Stomach (tissue), 9 donors: ENCODE results near the gene TESK2. TPM values are rescaled to one million over a fixed set of nuclear protein-coding genes. Genes with fewer than 3 reads are reported as not detected.

Source experiments
- DNase-seq, 2 donors: peaks; one replicate each; pipeline versions ENCODE4 v3.0.0 to v3.0.0-alpha.2; 2013 to 2019
- H3K27ac ChIP-seq, 5 donors: fragments of 200-600 bp in 4 of 5; sonication (generic) in 4 of 5; one replicate each; pipeline ENCODE4 v1.5.1; 2013 to 2019; ENCODE audit warnings: mild to moderate bottlenecking in 1 of 5, moderate library complexity in 1 of 5
- H3K27me3 ChIP-seq, 3 donors: fragments of 200-600 bp; sonication (generic); one replicate each; pipeline ENCODE4 v1.5.1; 2017 to 2019; ENCODE audit warnings: mixed run types in 1 of 3
- H3K36me3 ChIP-seq, 4 donors: fragments of 200-600 bp; sonication (generic); 1 replicate in 3 of 4; 2 replicates in 1 of 4; pipeline ENCODE4 v1.5.1; 2016 to 2019
- H3K4me1 ChIP-seq, 4 donors: fragments of 200-600 bp; sonication (generic); one replicate each; pipeline ENCODE4 v1.5.1; 2016 to 2019
- H3K4me3 ChIP-seq, 4 donors: fragments of 200-600 bp; sonication (generic) in 3 of 4; one replicate each; pipeline ENCODE4 v1.5.1; 2016 to 2019; ENCODE audit warnings: mild to moderate bottlenecking in 1 of 4
- H3K9me3 ChIP-seq, 4 donors: fragments of 200-600 bp; sonication (generic); one replicate each; pipeline ENCODE4 v1.5.1; 2016 to 2019
- EP300 ChIP-seq: sonication (generic); formaldehyde crosslinking; IDR thresholded peaks from one replicate; pipeline ENCODE4 v1.6.1; 2017; ENCODE audit warnings: antibody characterized with exemption
- POLR2A ChIP-seq, 4 donors: fragments of 450-650 bp; IDR thresholded peaks; one replicate each; pipeline ENCODE4 v1.6.1; 2016; ENCODE audit warnings: antibody characterized with exemption in 4 of 4, control low read depth in 2 of 4, mild to moderate bottlenecking in 1 of 4, moderate library complexity in 1 of 4
- POLR2AphosphoS5 ChIP-seq, 3 donors: sonication (generic); formaldehyde crosslinking; IDR thresholded peaks; one replicate each; pipeline ENCODE4 v1.6.1; 2016; ENCODE audit warnings: antibody characterized with exemption in 3 of 3
- WGBS, 5 donors: extraction: QIAGEN DNeasy Blood & Tissue Kit in 3 of 5; methylation state at CpG; one replicate each; pipeline versions ENCODE4 v1.1.5 to v1.1.7; 2013 to 2018; 5-methylcytosine and 5-hydroxymethylcytosine counted together
- intact Hi-C: fragments of 100-400 bp; cut with DNase I; formaldehyde crosslinking; loops from one replicate; pipeline ENCODE4 v1.15.1; 2023; ENCODE audit warnings: low total_unique reads
- polyA plus RNA-seq, 3 donors: library from polyadenylated mRNA; stranded (reverse); fragments of 200-250 nt; gene quantifications; one replicate each; pipeline ENCODE4 v1.2.3, GENCODE V29; 2013
- total RNA-seq, 5 donors: library from RNA; depleted of rRNA; stranded (reverse); fragments of >200 nt; gene quantifications; one replicate each; pipeline versions ENCODE4 v1.1.0 to v1.2.3, GENCODE V29; 2014 to 2016
- TF ChIP-seq, protein P1 (sequence below), 7 experiments: fragments of 450-650 bp in 4 of 7; fragments of 200-600 bp in 3 of 7; sonication (generic) in 3 of 7; IDR thresholded peaks; one replicate each; pipeline ENCODE4 v1.5.1; 2016 to 2019; ENCODE audit warnings: antibody characterized with exemption in 7 of 7, control low read depth in 2 of 7, mild to moderate bottlenecking in 1 of 7
- donor health status: healthy with polysubstance abuse.
- donor health status: Bipolar disorder and iron deficiency.
- donor health status: healthy.

Gene TESK2
- total and polyA plus RNA-seq, 8 donors: 2.8 to 11.2 (median 4.0) TPM; not detected in 1

DNA sequence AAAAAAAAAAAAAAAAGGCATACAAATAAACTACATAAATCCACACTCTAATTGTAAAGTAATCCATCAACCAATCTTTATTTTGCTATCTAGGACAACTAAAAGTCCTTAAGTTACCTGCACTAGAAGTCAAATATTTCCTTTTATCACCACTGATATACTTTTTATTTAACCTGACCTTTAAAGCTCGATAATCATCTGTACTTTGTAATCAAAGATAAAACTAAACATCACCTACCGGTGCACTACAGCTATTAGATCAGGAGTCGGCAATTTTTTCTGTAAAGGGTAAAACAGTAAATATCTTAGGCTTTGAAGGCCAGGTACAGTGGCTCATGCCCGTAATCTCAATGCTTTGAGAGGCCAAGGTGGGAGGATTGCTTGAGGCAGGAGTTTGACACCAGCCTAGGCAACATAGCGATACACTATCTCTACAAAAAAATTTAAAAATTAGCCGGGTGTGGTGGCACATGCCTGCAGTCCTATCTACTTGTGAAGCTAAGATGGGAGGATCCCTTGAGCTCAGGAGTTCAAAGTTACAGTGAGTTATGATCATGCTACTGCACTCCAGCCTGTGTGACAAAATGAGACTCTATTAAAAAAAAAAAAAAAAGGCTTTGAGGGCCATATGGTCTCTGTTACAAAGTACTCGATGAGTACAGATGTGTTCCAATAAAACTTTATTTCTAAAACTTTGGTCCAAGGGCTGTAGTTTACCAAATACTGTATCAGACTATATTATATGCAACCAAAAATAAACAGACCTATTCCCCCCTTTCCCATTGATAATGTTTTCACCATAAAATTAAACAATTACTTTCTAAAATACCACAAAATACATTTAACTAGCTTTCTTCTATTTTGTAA is 47.1 kb downstream of the TESK2 start:
- no peaks in the 10 kb centered on the region for H3K9me3 ChIP-seq
- no peaks in the 10 kb centered on the region for H3K36me3 ChIP-seq
- intact Hi-C loops: no loop called here
- no peaks in the 10 kb centered on the region for H3K27me3 ChIP-seq
- DNase-seq: peak in 1 of 2 donors; percentile 10
- TF ChIP-seq POLR2AphosphoS5 (IDR thresholded peaks at IDR 0.05): no peak
- TF ChIP-seq, protein P1, sequence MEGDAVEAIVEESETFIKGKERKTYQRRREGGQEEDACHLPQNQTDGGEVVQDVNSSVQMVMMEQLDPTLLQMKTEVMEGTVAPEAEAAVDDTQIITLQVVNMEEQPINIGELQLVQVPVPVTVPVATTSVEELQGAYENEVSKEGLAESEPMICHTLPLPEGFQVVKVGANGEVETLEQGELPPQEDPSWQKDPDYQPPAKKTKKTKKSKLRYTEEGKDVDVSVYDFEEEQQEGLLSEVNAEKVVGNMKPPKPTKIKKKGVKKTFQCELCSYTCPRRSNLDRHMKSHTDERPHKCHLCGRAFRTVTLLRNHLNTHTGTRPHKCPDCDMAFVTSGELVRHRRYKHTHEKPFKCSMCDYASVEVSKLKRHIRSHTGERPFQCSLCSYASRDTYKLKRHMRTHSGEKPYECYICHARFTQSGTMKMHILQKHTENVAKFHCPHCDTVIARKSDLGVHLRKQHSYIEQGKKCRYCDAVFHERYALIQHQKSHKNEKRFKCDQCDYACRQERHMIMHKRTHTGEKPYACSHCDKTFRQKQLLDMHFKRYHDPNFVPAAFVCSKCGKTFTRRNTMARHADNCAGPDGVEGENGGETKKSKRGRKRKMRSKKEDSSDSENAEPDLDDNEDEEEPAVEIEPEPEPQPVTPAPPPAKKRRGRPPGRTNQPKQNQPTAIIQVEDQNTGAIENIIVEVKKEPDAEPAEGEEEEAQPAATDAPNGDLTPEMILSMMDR (IDR thresholded peaks at IDR 0.05): peak in 1 of 7 experiments; percentile 7
- no peak for TF ChIP-seq EP300
- no peak overlapping the region for H3K4me3 ChIP-seq
- H3K27ac ChIP-seq: no peak overlapping the region
- 39 to 67% (median 61%) methylated on average over 7 of the region's 7 CpGs for WGBS, 5 donors
- peaks cover 0 to 35% (median 15%) of the 10 kb centered on the region in 4 donors for H3K4me1 ChIP-seq

DNA sequence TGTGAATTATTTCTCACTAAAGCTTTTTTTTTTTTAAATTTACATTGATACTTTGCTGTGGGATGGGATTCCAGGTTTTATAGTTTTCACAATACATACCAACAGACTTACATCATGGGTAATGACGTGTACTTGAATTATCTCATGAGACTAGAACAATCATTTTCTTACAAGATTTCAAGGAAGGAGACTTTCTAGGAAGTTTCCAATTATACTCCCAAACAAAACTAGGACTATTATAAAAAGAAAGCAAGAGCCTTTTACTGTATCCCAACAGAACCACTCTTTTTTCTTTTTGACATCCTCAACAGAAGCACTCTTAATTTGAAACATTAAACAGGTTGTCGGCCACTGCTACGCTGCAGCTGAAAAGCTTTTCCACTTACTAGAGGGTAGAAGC is 48.7 kb downstream of the TESK2 start:
- H3K27me3 ChIP-seq: no peaks in the 10 kb centered on the region
- no peak overlapping the region for H3K4me3 ChIP-seq
- H3K9me3 ChIP-seq: no peaks in the 10 kb centered on the region
- peaks cover 0 to 35% (median 15%) of the 10 kb centered on the region in 4 donors for H3K4me1 ChIP-seq
- intact Hi-C loops: no loop called here
- no peak overlapping the region for H3K27ac ChIP-seq
- WGBS, 5 donors: 59 to 78% (median 66%) methylated on average over 3 of the region's 3 CpGs
- DNase-seq: peak in 1 of 2 donors; percentile 34
- no peak for TF ChIP-seq POLR2A (IDR thresholded peaks at IDR 0.05)
- TF ChIP-seq, protein P1 (IDR thresholded peaks at IDR 0.05): no peak
- TF ChIP-seq POLR2AphosphoS5 (IDR thresholded peaks at IDR 0.05): no peak
- no peak for TF ChIP-seq EP300
- no peaks in the 10 kb centered on the region for H3K36me3 ChIP-seq

DNA sequence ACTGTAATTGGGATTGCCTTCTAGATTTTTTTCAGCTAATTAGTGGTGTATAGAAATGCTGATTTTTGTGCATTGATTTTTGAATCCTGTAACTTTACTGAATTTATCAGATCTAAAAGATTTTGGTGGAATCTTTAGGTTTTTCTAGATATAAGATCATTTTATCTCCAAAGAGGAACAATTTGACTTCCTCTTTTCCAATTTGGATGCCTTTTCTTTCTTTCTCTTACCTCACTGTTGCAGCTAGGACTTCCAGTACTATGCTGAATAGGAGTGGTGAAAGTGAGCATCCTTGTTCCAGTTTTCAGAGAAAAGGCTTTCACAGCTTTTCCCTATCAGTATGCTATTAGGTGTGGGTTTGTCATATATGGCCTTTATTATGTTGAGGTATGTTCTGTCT is 53.6 kb downstream of the TESK2 start:
- H3K9me3 ChIP-seq: no peaks in the 10 kb centered on the region

DNA sequence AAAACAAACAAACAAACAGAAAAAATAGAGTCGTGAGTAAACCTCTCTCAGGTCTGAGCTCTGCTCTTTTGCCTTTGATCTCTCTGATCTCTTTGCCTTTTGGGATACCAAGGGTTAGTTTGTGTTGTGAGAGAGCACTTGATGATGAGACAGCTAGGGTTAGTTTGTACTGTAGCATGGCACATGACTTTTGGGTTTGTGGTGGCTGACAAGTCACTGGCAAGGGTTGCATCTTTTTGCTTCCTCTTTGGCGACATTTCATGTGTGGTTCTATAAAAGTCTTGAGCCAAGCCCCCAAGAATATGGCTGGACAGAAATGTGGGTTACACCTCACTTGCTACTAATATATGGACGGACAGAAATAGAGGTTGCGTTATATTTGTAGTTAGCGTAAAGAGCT is 60.5 kb downstream of the TESK2 start:
- no peak for TF ChIP-seq POLR2A (IDR thresholded peaks at IDR 0.05)
- TF ChIP-seq EP300: no peak
- TF ChIP-seq, protein P1 (IDR thresholded peaks at IDR 0.05): no peak
- no peak for TF ChIP-seq POLR2AphosphoS5 (IDR thresholded peaks at IDR 0.05)
- WGBS, 5 donors: 87 to 93% (median 90%) methylated on average over 5 of the region's 5 CpGs

More for the DNA sequence above, 53.6 kb downstream of the TESK2 start:
- Histone ChIP-seq H3K4me3 (no peak overlapping the region), H3K27ac (no peak overlapping the region), H3K36me3 (no peaks in the 10 kb centered on the region), H3K27me3 (no peaks in the 10 kb centered on the region), H3K4me1 (peaks cover 0 to 4% (median under 1%) of the 10 kb centered on the region in 4 donors)
- DNase-seq: no peak
- no peak for TF ChIP-seq POLR2AphosphoS5 (IDR thresholded peaks at IDR 0.05)
- TF ChIP-seq, protein P1 (IDR thresholded peaks at IDR 0.05): no peak
- no peak for TF ChIP-seq EP300
- no peak for TF ChIP-seq POLR2A (IDR thresholded peaks at IDR 0.05)
- intact Hi-C loops: no loop called here

More for the DNA sequence above, 60.5 kb downstream of the TESK2 start:
- no peak overlapping the region for H3K4me3 ChIP-seq
- intact Hi-C loops: no loop called here
- H3K9me3 ChIP-seq: no peaks in the 10 kb centered on the region
- no peak overlapping the region for H3K27ac ChIP-seq
- no peak for DNase-seq
- H3K27me3 ChIP-seq: no peaks in the 10 kb centered on the region
- H3K4me1 ChIP-seq: peaks cover 0 to 9% (median 3%) of the 10 kb centered on the region in 4 donors
- H3K36me3 ChIP-seq: no peaks in the 10 kb centered on the region
